Cardiac septum (tissue), 1 donor: Measurements from ENCODE around the gene PRKCA. TPM values are rescaled to one million over a fixed set of nuclear protein-coding genes. Genes with fewer than 3 reads are reported as not detected.
"Not testable (repeated sequence)": the region's sequence is repeated elsewhere in the genome, so short reads cannot be mapped to it uniquely, and the experiment has no call there.

Experiments
- DNase-seq: peaks from one replicate; pipeline ENCODE4 v3.0.0-alpha.2; 2020; ENCODE audit warnings: low spot score
- intact Hi-C: fragments of 100-400 bp; cut with DNase I; formaldehyde crosslinking; loops from one replicate; pipeline ENCODE4 v1.14.0; 2022
- total RNA-seq: library from RNA; stranded (reverse); fragmentation: NEBNext Ultra II Directional; extraction: Animal tissue kit (Norgen Biotek cat#: 25700); gene quantifications from one replicate; pipeline ENCODE4 v1.2.1, GENCODE V29; 2021
- donor health status: DM: no; HTN: no; CAD: no.

The PRKCA gene
- total RNA-seq, 1 donor from 2014 or later: 15.0 TPM

DNA sequence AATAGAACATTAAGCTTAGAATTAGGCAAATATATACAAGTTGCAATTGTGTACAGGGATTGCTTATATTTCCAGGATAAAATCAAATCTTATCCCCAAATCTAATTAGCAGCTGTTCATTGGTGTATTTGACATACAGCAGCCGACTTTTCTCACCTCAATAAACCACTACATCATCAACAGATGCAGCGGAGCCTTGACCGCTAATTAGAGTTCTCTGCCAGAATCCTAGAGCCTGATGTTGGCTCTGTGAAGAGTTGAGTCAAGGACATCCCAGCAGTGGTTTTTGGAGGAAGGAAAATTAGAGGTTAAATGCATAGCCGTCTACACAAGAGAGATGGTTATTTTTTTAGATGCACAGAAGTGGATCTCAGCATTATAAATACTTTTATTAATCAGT, 310.6 kb downstream of the PRKCA start:
- DNase-seq: no peak
- intact Hi-C loops: no loop called here

DNA sequence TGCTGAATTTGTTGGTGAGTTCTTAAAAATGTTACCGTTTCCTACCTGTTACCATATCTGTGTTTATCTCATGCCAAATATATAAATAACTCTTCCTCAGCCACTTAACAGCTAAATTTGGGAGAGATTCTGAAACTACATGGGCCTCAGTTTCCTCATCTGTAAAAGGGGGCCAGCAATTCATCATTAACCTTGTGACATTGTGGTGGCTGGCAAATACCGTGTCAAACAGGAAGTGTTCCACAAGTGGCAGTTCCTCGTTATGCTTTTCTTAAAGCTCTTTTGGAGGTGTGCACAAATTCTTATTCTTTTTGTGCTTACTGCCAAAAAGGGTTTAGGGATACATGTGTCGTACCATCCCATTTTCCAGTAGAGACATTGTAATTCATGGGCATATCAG, 312.1 kb downstream of the PRKCA start:
- no peak for DNase-seq
- intact Hi-C loops: no loop called here

DNA sequence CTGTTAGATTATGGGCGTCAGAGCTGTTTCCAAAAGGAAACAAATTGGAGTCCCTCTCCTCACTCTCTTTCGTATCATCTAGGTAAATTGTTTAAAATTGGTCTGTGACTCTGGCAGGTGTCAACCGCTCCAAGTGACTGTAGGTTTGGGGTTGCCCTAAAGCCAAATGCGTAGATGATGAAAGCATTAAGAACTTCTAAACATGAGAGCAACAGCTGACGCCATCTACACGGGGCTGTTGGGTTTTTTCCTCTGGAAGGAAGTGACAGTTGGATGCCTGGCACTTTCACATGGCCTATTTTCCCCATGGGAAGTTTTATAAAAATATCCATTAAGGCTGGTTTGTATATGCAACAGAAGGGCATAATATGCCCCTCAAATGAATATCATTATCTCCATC, 316.8 kb downstream of the PRKCA start:
- intact Hi-C loops: no loop called here
- no peak for DNase-seq

DNA sequence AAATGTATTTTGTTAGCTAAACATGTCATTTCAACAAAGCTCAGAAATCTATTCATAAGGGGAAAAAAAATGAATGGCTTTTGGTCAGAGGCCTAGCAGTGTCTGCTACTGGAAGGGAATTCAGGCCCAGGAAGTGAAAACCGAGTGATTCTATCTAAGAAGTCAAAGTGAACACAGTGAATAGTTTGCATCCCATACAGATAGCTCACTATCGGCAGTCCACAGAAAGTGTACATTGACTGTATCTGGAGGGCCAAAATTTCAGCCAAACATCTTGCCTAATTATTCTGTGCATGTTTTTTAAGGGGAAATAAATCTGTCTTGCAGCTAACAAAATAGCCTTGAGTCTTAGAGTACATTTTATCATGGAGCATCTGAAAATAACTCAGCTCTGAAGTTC, 318.1 kb downstream of the PRKCA start:
- intact Hi-C loops: no loop called here
- no peak for DNase-seq

DNA sequence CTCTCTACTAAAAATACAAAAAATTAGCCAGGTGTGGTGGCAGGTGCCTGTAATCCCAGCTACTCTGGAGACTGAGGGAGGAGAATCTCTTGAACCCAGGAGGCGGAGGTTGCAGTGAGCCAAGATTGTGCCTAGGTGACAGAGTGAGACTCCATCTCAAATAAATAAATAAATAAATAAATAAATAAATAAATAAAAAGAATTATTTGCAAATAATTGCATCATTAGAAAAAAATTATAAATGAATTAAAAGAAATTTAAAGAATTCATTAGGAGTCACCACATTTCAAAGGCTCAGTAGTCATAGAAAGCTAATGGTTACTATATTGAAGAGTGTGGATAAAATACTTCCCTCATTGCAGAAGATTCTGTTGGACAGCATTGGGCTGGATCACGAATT, 322.2 kb downstream of the PRKCA start:
- intact Hi-C loops: loop anchor here (5.0 kb wide), 2 partner anchors 367 to 422 kb away; no protein-coding TSS in a partner anchor

DNA sequence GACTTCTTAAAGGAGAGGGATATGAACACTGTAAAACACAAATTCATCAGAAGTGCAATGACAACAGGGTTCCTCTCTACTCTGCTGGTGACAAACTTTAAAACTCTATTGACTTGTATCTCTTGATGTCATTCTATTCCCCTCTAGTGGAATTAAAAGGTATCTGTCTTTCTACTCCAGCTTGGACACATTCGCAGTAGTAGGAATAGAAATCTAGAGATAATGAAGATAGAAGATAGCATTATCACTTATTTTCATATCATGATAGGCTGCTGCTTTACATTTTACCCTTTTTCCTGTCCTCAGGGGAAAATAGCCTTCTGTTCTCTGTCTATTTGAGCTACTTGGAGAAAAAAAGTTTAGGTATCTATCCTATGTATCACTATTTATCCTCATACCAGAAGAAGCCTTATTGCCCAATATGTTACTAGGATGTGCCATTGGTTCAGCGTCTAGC, 322.9 kb downstream of the PRKCA start:
- intact Hi-C loops: loop anchor here (5.0 kb wide), 2 partner anchors 368 to 423 kb away; no protein-coding TSS in a partner anchor
- no peak for DNase-seq

More for the DNA sequence above, 322.2 kb downstream of the PRKCA start:
- not testable (repeated sequence) for DNase-seq

DNA sequence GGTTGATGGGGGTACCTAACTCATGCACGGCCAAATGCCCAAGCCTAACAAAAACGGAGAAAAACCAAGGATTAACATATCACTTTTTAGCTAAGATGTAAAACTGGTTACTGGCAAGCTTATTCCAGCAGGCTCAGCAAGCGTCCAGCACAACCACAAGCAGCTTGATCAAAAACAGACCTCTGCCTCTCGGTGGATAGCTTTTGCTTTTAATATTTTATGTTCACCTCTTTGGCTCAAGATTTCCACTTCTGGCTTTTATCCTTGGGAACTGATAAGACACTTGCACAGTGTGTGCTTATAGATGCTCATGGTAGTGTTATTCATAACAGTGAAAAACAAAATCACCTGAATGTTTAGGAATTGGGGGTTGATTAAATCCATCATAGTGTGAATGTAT, 325.6 kb downstream of the PRKCA start:
- DNase-seq: no peak
- intact Hi-C loops: loop anchor here (5.0 kb wide), 2 partner anchors 371 to 426 kb away; no protein-coding TSS in a partner anchor

DNA sequence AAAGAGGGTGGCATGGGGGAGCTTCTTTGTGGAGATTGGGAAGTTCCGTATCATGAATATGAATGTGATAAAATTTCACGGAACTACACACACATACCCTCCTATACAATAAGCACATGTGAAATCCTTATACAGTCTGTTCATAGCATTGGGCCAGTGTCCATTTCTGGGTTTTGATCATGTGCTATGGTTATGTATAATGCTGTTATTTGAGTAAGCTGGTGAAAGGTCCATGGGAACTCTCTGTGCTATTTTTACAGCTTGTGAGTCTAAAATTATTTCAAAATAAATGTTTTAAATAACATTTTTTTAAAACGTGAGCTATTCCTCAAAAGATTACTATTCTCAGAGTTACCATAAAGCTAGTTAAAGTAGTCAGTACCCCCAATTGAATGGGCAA, 327.3 kb downstream of the PRKCA start:
- DNase-seq: no peak
- intact Hi-C loops: loop anchor here (5.0 kb wide), 2 partner anchors 372 to 427 kb away; no protein-coding TSS in a partner anchor

DNA sequence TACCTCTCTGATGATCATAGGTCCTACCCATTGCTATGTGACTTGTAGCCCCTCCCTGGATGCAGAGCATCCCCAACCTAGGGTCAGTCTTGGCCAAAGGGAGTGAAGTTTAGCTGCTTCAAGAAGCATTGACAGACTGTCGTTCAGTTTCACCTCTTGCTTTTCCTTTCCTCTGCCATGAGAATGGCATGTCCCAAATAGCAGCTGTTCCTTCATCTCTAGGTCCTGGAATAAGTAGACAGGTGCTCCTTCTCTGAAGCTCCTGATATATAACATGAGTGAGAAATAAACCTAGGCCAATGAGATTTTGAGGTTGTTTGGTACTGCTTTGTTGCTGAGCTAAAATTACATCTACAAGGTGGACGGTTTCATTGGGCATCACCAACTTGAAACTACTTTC, 328.0 kb downstream of the PRKCA start:
- DNase-seq: no peak
- intact Hi-C loops: no loop called here

DNA sequence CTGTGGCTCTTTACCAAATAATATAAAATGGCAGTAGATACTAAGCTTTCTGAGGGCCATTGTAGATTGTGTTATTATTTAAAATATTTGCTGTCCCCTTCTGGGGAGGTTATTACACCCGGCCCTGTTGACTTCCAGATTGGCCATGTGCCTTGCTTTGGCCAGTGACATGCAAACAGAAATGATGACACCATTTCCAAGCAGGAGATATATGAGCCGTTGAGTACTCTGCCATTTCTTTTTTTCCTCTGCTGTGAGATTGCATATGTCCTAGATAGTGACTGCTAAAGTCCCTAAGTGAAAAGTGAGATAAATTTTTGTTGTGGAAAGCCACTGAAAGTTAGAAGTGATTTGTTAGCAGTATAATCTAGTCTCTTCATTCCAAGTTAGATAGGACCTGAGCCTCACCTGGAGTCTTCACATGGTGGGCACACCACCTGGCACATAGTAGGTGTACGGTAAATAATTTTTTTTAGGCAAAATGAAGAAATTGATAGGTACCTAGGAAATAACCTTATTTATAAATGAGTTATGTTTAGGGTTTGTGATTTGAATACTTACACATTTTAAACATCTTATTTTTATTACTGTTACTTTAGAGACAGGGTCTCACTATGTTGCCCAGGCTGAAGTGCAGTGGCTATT, 328.5 kb downstream of the PRKCA start:
- DNase-seq: no peak
- intact Hi-C loops: no loop called here

DNA sequence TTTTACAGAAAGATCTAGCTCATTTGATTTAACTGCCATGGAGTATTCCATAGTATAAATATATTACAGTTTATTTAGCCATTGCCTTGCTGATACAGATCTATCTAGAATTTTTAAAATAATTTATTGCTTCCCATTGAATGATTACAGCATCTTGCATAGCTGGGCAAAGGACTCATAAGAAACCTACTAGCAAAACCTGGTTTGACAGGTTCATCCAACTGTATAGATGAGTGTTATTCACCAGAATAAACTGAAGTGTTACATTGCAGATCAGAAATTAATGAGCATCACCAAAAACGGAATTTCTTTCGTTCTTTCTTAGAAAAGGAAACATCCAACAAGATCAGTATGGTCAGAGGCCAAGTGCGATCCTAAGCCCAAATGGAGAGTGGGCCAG, 330.3 kb downstream of the PRKCA start:
- no peak for DNase-seq
- intact Hi-C loops: no loop called here

DNA sequence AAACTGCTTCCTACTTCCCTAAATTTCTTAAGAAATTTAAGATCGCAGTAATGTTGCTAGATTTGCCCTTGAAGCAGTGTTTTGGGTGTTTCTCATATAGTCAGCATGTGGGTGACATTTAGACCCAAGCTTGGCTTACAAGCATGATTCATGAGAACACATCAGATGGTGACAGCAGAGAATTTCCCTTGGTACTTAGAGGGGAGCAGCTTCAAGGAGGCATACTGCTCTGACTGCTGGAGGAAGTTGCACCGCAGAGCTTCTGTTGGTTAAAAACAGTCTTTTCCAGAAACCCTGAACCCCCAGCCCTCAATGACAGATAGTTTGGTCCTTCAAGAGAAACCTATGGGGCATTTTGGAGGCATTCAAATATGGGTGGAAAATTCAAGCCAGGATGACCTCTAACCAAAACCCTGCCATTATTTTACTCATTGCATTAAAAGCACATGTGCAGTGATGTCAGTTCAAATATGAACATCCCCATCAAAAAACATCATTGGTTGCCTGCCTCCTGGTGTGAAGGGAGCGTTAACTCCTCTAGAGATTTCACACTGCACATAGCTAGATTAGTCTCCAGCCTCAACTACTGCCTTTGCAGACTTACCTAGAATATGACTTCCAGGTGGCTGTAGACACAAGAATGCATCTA, 331.0 kb downstream of the PRKCA start:
- no peak for DNase-seq
- intact Hi-C loops: no loop called here

DNA sequence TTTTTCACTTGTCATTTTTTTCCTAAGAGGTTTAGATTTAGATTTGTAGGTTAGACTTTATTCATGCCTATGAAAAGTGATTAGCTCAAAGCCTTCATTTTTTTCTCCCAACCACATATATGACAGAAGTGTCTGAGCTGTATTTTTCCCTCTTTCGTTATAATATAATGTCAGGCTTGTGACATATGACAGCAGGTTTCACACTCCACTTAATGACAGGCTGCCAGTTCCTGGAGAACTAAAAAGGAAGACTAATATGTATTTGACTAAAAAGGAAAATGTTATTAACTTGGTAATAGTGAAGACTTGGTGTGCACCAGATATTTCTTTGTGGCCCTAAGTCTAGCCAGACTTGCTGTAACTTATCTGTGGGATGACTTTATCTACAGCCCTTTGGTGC, 331.8 kb downstream of the PRKCA start:
- no peak for DNase-seq
- intact Hi-C loops: no loop called here

DNA sequence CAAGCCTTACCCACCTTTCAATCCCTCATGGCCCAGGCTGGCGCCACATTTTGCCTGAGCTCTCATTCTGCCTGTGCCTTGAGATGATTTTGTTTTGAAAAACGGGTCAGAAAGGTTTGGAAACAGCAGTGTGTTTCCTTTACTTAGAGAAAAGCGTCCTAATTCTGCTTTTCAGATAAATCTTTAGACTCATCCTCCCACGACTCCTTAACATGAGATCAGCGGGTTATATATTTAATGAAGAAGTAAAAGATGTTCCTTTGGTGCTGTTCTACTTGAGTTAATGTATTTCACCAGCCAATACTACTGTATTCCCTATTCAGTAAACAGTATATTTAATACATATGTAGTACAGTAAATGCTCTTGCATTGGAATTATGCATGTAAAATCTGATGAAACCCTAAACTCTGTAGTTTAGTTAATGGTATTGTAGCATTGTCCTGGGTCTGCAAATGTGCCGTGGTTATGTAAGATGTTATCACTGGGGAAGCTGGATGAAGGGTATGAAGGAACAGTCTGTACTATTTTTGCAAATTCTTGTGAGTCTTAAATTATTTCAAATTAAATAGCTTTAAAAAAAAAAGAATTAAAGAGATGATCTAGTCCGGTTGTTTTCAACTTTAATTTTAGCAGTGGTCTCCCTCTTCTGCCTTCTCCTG, 333.1 kb downstream of the PRKCA start:
- intact Hi-C loops: no loop called here
- DNase-seq: no peak

DNA sequence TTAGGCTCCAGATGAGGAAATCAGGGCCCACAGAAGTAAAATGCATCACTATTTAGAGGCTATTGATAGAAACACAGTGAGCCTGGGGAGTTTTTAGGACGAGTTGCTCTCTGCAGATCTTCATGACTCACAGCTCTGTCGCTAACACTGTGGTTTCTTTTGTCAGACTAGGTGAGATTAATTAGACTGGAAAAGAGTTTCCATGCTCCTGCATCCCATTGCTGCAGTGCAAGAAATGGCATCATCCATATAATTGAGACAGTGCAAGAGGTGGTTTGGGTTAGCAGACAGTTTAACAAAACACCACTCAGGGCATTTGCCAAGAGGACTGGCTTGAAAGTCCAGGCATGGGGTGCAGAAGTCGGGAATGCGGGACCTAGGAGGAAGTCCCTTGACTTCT, 333.7 kb downstream of the PRKCA start:
- DNase-seq: no peak
- intact Hi-C loops: no loop called here

DNA sequence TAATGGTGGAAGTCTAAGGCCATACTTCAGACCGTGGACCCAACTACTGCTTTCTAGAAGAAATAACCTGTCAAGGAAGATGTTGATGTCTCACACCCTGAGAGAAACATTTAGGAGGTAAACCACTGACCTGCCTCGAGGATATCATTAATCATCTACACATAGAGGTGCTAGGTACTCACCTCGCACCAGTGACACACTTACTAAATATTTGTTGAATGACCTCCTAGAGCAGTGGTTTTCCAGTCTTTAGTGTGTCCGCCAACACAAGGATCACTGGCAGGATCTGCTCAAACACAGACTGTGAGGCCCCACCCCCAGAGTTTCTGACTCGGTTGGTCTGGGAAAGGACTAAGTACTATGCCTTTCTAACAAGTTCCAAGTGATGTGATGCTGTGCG, 335.1 kb downstream of the PRKCA start:
- intact Hi-C loops: no loop called here
- no peak for DNase-seq

DNA sequence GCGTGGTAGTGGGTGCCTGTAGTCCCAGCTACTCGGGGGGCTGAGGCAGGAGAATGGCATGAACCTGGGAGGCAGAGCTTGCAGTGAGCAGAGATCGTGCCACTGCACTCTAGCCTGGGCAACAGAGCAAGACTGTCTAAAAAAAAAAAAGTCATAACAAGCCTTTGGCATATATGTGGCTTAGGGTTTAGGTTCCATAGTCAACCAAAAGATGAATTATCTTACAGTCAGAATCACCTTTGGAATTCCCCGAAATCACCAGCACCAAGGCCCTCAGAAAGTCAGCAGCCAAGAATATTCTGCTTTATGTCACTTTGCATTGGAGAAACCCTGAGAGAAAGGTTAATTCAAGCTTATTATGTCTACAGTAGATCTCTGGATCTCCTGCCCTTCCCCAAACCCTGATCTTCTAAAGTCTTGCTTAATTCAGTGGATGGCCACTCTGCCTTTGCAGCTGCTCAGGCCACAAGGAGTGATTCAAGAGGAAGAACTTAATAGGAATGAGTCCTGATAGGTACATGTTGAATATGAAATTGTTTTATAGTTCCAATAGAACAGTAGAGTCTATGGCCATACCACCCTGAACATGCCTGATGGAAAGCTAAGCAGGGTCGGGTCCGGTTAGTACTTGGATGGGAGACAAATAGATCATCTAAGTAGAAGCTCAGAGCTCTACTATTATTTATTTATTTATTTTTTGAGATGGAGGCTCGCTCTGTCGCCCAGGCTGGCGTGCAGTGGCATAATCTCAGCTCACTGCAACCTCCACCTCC, 336.5 kb downstream of the PRKCA start:
- intact Hi-C loops: no loop called here
- DNase-seq: no peak

DNA sequence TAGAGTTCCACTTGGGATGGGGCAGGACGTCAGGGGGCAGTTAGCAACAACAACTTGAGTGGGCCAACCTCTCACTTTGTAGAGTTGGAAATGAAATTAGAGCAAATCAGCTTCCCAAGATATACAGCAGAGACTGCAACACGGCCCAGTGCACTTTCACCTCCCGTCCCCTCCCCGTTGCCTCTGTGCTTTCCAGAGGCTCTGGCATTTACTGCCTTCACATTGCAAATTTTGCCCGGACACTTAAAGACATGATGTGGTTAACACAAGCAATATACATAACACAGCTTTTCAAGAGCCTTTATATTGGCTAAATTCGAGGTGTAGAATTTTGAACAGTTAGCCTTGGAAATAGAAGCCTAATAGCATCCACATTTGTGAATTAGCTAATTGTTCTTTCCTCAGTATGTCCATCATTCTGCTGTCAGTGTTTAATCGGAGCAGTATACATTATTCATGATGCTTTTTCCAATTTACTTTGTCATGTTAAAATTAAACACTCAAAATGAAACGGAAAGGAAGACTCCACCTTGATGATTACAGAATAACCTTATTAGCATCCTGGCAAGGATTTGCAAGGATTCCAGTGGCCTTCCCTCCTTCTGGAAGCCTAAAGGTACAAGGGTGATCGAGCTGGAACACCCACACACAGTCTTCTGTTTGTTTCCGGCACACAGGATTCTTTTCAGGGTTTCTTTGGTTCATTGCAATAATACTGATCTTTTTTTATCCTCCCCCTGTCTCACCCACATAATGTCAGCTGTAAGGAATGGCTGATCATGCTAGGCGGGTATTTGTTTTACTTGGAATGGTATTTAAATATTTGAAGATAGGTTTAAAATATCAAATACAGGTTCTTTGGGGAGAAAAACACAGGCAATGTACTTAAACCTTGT, 341.6 kb downstream of the PRKCA start:
- intact Hi-C loops: no loop called here
- no peak for DNase-seq

DNA sequence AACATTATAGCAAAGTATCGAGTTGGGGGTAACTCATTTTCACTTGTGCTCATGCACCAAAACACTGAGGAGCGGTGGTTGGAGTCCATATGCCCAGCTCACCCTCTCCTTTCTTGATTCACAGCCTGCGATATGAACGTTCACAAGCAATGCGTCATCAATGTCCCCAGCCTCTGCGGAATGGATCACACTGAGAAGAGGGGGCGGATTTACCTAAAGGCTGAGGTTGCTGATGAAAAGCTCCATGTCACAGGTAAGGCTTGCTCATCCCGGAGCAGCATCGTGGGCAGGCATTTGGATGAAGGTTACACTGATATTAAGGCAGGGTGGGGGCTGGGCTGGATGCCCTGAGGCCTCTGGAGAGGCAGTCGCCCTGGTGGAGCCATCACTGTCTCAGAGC, 342.8 kb downstream of the PRKCA start:
- DNase-seq: no peak
- intact Hi-C loops: no loop called here
